WERI-Rb-1 (cell line): Measurements from ENCODE around the gene MRPS12.
A peak's percentile ranks its signal among the peaks of the same experiment; 100 is the strongest.

Experiments used
- DNase-seq: peaks from one replicate; pipeline ENCODE4 v3.0.0-alpha.2; 2020
- H3K27ac ChIP-seq: fragments of 250-450 bp; sonication (Bioruptor Pico); 2 replicates; pipeline ENCODE4 v1.5.1; 2020; ENCODE audit warnings: mild to moderate bottlenecking, moderate library complexity
- H3K27me3 ChIP-seq: fragments of 250-450 bp; sonication (Bioruptor Pico); 2 replicates; pipeline ENCODE4 v1.5.1; 2021; ENCODE audit warnings: mild to moderate bottlenecking, low read depth, moderate library complexity; ENCODE audit not compliant: insufficient read depth, severe bottlenecking
- H3K36me3 ChIP-seq: fragments of 250-450 bp; sonication (Bioruptor Pico); 2 replicates; pipeline ENCODE4 v1.5.1; 2020; ENCODE audit warnings: mild to moderate bottlenecking, moderate library complexity
- H3K4me3 ChIP-seq: 2 replicates; pipeline ENCODE4 v1.5.1; 2011; ENCODE audit warnings: low read depth, mild to moderate bottlenecking, control low read depth, low read length
- H3K9me3 ChIP-seq: fragments of 250-450 bp; sonication (Bioruptor Pico); 2 replicates; pipeline ENCODE4 v1.5.1; 2021; ENCODE audit warnings: mild to moderate bottlenecking, moderate library complexity; ENCODE audit not compliant: severe bottlenecking
- TF ChIP-seq, protein P1 (sequence below): IDR thresholded peaks from 2 replicates; pipeline ENCODE4 v1.5.1; 2011; ENCODE audit warnings: low read depth, mild to moderate bottlenecking, control low read depth, inconsistent platforms, low read length

The MRPS12 gene

GRCh38 chr19:38970664-38971532, 40.2 kb downstream of the MRPS12 start:
- TF ChIP-seq, protein P1, sequence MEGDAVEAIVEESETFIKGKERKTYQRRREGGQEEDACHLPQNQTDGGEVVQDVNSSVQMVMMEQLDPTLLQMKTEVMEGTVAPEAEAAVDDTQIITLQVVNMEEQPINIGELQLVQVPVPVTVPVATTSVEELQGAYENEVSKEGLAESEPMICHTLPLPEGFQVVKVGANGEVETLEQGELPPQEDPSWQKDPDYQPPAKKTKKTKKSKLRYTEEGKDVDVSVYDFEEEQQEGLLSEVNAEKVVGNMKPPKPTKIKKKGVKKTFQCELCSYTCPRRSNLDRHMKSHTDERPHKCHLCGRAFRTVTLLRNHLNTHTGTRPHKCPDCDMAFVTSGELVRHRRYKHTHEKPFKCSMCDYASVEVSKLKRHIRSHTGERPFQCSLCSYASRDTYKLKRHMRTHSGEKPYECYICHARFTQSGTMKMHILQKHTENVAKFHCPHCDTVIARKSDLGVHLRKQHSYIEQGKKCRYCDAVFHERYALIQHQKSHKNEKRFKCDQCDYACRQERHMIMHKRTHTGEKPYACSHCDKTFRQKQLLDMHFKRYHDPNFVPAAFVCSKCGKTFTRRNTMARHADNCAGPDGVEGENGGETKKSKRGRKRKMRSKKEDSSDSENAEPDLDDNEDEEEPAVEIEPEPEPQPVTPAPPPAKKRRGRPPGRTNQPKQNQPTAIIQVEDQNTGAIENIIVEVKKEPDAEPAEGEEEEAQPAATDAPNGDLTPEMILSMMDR = no peak
- Histone ChIP-seq H3K27me3 (no peaks in the 10 kb centered on the region), H3K4me3 (no peak overlapping the region), H3K9me3 (no peaks in the 10 kb centered on the region), H3K27ac (no peak overlapping the region), H3K36me3 (peaks cover 40% of the 10 kb centered on the region)
- DNase-seq = no peak

DNA sequence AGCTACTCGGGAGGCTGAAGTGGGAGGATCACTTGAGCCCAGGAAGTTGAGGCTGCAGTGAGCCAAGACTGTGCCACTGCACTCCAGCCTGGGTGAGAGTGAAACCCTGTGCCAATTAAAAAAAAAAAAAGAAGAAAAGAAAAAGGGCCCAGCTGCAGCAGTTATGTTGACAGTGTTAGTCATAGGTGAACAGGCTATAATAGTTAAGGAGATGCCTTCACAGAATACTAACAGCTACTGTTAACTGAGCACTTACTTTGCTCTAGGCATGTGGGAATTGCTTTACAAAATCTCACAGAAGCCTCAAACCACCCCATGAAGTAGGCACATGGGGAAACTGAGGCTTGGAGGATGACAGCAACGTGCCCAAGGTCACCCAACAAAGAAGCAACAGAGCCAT, 40.9 kb downstream of the MRPS12 start:
- Histone ChIP-seq H3K27ac (no peak overlapping the region), H3K27me3 (no peaks in the 10 kb centered on the region), H3K36me3 (peaks cover 33% of the 10 kb centered on the region), H3K4me3 (no peak overlapping the region), H3K9me3 (no peaks in the 10 kb centered on the region)
- DNase-seq = no peak
- TF ChIP-seq, protein P1 = no peak

DNA sequence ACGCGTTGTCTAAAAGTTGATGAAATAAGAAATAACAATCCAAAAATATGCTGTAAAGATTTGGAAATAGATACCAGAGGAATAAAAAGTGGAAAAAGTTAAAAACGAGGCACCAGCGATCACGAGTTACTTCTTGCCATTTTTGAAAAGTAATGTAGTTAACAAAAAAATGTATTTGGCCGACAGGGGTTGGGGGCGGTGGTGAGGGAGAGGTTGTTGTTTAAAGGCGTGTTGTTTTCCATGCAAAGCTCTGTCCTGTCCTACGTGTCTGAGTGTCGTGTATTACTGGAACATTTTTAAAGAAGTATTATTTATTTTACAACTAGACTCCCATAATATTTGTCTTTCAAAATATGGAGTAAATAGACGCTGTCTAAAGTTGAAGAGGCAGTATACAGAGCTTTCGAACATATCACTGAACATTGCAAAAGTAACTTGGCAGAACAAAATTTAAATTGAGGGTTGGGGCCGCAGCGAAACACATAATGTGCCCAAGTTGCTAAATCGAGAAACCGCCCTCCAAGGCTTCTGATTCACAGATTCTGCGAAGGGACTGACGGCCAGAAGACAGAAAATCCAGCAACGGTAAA, 44.0 kb downstream of the MRPS12 start:
- peak overlapping the region; percentile 84 for H3K27ac ChIP-seq
- peaks cover 15% of the 10 kb centered on the region for H3K36me3 ChIP-seq
- peak overlapping the region; percentile 74 for H3K4me3 ChIP-seq
- TF ChIP-seq, protein P1 = no peak
- H3K27me3 ChIP-seq = no peaks in the 10 kb centered on the region
- DNase-seq = no peak
- H3K9me3 ChIP-seq = no peaks in the 10 kb centered on the region

DNA sequence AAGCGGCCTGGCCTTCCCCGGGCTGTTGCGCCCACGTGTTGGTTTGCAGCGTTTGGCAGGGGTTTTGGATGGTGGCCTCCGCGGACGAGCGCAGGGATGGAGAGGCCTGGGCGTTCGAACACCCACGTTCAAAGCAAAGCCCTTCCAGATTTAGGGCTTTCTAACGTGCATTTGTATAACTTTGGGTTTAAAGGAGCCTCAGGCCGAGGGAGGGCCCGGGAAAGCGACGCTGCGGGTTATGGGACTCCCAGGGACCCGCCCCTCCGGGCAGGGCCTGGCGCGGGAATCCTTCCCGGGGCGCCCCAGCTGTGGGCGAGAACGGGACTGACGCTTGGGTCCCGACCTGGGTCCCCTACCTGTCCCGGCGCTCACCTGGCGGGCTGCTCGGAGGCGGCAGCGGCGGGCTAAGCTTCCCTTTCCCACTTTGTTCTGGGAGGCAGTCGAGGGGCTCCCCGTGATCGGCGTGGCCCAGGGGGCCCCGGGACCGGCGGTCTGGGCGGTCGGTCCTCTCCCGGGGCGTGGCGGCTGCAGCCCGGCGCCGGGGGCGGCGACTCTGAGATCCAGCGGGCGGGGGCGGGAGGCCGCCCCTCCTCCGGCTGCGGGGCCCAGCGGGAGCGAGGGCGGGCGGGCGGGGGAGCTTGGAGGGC, 44.6 kb downstream of the MRPS12 start, which contains the start of gene FBXO17:
TSS of gene FBXO17 (minus strand) at position 529 of the 647 bp plus-strand sequence. CDS start 25,423 bp downstream, outside the sequence.
- H3K9me3 ChIP-seq = peaks cover 2% of the 10 kb centered on the region
- H3K27ac ChIP-seq = peak within 1 kb of the TSS; percentile 84
- peak within 1 kb of the TSS; percentile 74 for H3K4me3 ChIP-seq
- H3K27me3 ChIP-seq = no peaks in the 10 kb centered on the region
- DNase-seq = peak; percentile 77
- TF ChIP-seq, protein P1 = no peak
- peaks cover 12% of the 10 kb centered on the region for H3K36me3 ChIP-seq

- Histone ChIP-seq H3K9me3 (peaks cover 7% of the 10 kb centered on the region), H3K27me3 (no peaks in the 10 kb centered on the region), H3K4me3 (peak overlapping the region; percentile 53), H3K27ac (peak overlapping the region; percentile 84), H3K36me3 (peaks cover 9% of the 10 kb centered on the region; the same call in 1 of the 2 replicates)
- TF ChIP-seq, protein P1 = no peak
- peak; percentile 88 for DNase-seq
Observed at GRCh38 chr19:38975861-38976271, 45.1 kb downstream of the MRPS12 start.
